ENCODE measurements around the gene TMEM132A. TPM values are rescaled to one million over a fixed set of nuclear protein-coding genes. Genes with fewer than 3 reads are reported as not detected.

TMEM132A gene
- total and polyA plus RNA-seq, 10 of the 15 experiments (the other 5 are each of a cell fraction or from before 2014, with no cell fraction given), result 0.16 to 25.0 (median 4.3) TPM

- no peaks in the 10 kb centered on the region for H4K20me1 ChIP-seq (ENCODE audit: control insufficient read depth, insufficient read depth)
- no peaks in the 10 kb centered on the region for H3K4me1 ChIP-seq (ENCODE audit: control insufficient read depth, insufficient read depth, low read length)
- no peak overlapping the region for H3K4me3 ChIP-seq
- no peak overlapping the region for H3K4me2 ChIP-seq (ENCODE audit: control insufficient read depth, insufficient read depth)
- WGBS (ENCODE audit: insufficient coverage, insufficient replicate concordance, low lambda C conversion rate, missing lambda C conversion rate), result 96% methylated on average over 7 of the region's 7 CpGs
- in situ Hi-C loops (cut with MboI), result loop anchor here (5.0 kb wide), 1 partner anchor 119 kb away; no protein-coding TSS in a partner anchor
- FAIRE-seq (no peak), DNase-seq (ENCODE audit: low read depth, low spot score) (no peak), ATAC-seq (no peak)
- H3K36me3 ChIP-seq (ENCODE audit: control insufficient read depth in 2 of 2, insufficient read depth in 2 of 2, low read length in 1 of 2), result peaks cover 9 to 31% of the 10 kb centered on the region in 2 experiments
- BruUV-seq (replicated peaks), result no TSS peak
- ChIA-PET RAD21 (ENCODE audit: unreplicated experiment) (no interaction called here), CTCF (interaction anchor here (0.8 to 7.1 kb wide), 4 partner anchors 8 to 60 kb away, joined by 4 to 108 read pairs (median 28); no protein-coding TSS in a partner anchor), SMC1A (ENCODE audit: uncharacterized antibody, unreplicated experiment) (no interaction called here), POLR2A (interaction anchor here (0.5 to 0.6 kb wide), 3 partner anchors 31 to 115 kb away, joined by 3 to 5 read pairs (median 4); no protein-coding TSS in a partner anchor)
- H3K27ac ChIP-seq (ENCODE audit: control insufficient read depth, insufficient read depth), result no peak overlapping the region
- TF ChIP-seq ZNF207 (IDR thresholded peaks at IDR 0.05; ENCODE audit: borderline replicate concordance), result no peak
- no peak for TF ChIP-seq REST (IDR thresholded peaks at IDR 0.05; ENCODE audit: low read depth, low read length)
- no peak for TF ChIP-seq ZBTB40 (IDR thresholded peaks at IDR 0.05; ENCODE audit: borderline replicate concordance)
- no peak for TF ChIP-seq BCLAF1 (IDR thresholded peaks at IDR 0.05)
- TF ChIP-seq ETV6 (conservative IDR thresholded peaks at IDR 0.05 in 1 of 2, IDR thresholded peaks at IDR 0.05 in 1 of 2; ENCODE audit: borderline replicate concordance in 1 of 2, low read depth in 1 of 2), result no peak
- no peak for TF ChIP-seq HDGF (IDR thresholded peaks at IDR 0.05)
- no peaks in the 10 kb centered on the region for H3K79me2 ChIP-seq (ENCODE audit: control insufficient read depth, insufficient read depth, low read length)
- H3K9me3 ChIP-seq (replicated peaks; ENCODE audit: control insufficient read depth, insufficient read depth, low read length), result no peaks in the 10 kb centered on the region
- intact Hi-C loops (cut with micrococcal nuclease; ENCODE audit: unreplicated experiment), result no loop called here
- no peaks in the 10 kb centered on the region for H3K27me3 ChIP-seq (replicated peaks in 1 of 2; ENCODE audit: control insufficient read depth in 2 of 2, insufficient read depth in 2 of 2, low read length in 1 of 2)
- H2AFZ ChIP-seq (ENCODE audit: control insufficient read depth, low read depth, low read length), result no peak overlapping the region
- H3K9ac ChIP-seq (ENCODE audit: control insufficient read depth, insufficient read depth, low read length), result no peak overlapping the region
Measured at GRCh38 chr11:60891103-60891741, 33.0 kb upstream of the TMEM132A start.
